Right lobe of liver (tissue), 6 donors: ENCODE data around the gene STRADB. TPM values are rescaled to one million over a fixed set of nuclear protein-coding genes. Genes with fewer than 3 reads are reported as not detected.

ENCODE experiments used
- ATAC-seq, 4 donors: fragments of 200-7000 bp; cut with Tn5 transposase; one replicate each; pipeline ENCODE4 v1.9.1; 2020; ENCODE audit warnings: mild to moderate bottlenecking in 4 of 4, moderate library complexity in 4 of 4
- DNase-seq, 3 donors: peaks; one replicate each; pipeline ENCODE4 v3.0.0-alpha.2; 2020
- H3K27ac ChIP-seq, 3 donors: fragments of 200-600 bp; one replicate each; pipeline ENCODE4 v1.8.0; 2022
- H3K27me3 ChIP-seq, 2 donors: fragments of 200-600 bp; one replicate each; pipeline ENCODE4 v1.8.0; 2022
- H3K36me3 ChIP-seq, 4 donors: fragments of 200-600 bp; sonication (generic) in 1 of 4; one replicate each; pipeline versions ENCODE4 v1.5.1 to v1.8.0; 2017 to 2022; ENCODE audit warnings: control low read depth in 1 of 4
- H3K4me1 ChIP-seq, 4 donors: fragments of 200-600 bp; sonication (generic) in 1 of 4; one replicate each; pipeline versions ENCODE4 v1.5.1 to v1.8.0; 2017 to 2022; ENCODE audit warnings: control low read depth in 1 of 4
- H3K4me3 ChIP-seq, 3 donors: fragments of 200-600 bp; one replicate each; pipeline ENCODE4 v1.8.0; 2022
- H3K9me3 ChIP-seq, 4 donors: fragments of 200-600 bp; sonication (generic) in 1 of 4; one replicate each; pipeline versions ENCODE4 v1.5.1 to v1.8.0; 2017 to 2022; ENCODE audit warnings: control low read depth in 1 of 4
- CTCF ChIP-seq, 4 donors: fragments of 200-600 bp in 3 of 4; fragments of 450-650 bp in 1 of 4; IDR thresholded peaks; one replicate each; pipeline versions ENCODE4 v1.5.1 to v1.8.0; 2016 to 2022; ENCODE audit warnings: antibody characterized with exemption in 4 of 4, mild to moderate bottlenecking in 2 of 4
- POLR2A ChIP-seq: fragments of 450-650 bp; IDR thresholded peaks from one replicate; pipeline ENCODE4 v1.6.1; 2017; ENCODE audit warnings: antibody characterized with exemption, mild to moderate bottlenecking
- WGBS: methylation state at CpG from one replicate; pipeline ENCODE4 v1.1.6; 2018; ENCODE audit warnings: low coverage, low lambda C conversion rate; ENCODE audit not compliant: insufficient coverage; ENCODE audit errors: missing lambda C conversion rate; 5-methylcytosine and 5-hydroxymethylcytosine counted together
- intact Hi-C, 2 donors: fragments of 100-400 bp; cut with DNase I; formaldehyde crosslinking; loops; one replicate each; pipeline versions ENCODE4 v1.11.2 to v1.14.1; 2022
- total RNA-seq, 6 experiments: library from RNA; depleted of rRNA in 2 of 6; stranded (reverse); fragments of >200 nt in 2 of 6; fragmentation: NEBNext Ultra II Directional in 3 of 6; extraction: Animal tissue kit (Norgen Biotek cat#: 25700) in 3 of 6; gene quantifications; one replicate each; pipeline versions ENCODE4 v1.1.0 to v1.2.4, GENCODE V29; 2016 to 2023
- donor health status: DM: no; HTN: yes; CAD: no.
- donor health status: DM: no; HTN: no; CAD: no.
- donor health status: DM: no; HTN: no; CAD: no.
- donor health status: DM: no; HTN: yes; CAD: no.
- donor health status: DM: no; HTN: yes; CAD: no.

STRADB gene
- total RNA-seq, 6 experiments from 2014 or later = 44.2 to 71.6 (median 63.4) TPM

GRCh38 chr2:201404699-201405280, 46.8 kb upstream of the STRADB start:
- intact Hi-C loops = no loop called here
- WGBS = 71% methylated on average over 3 of the region's 3 CpGs
- Histone ChIP-seq H3K27ac (peak overlapping the region in 1 of 3 donors; percentile 88), H3K4me3 (no peak overlapping the region), H3K27me3 (no peaks in the 10 kb centered on the region), H3K4me1 (peaks cover 0 to 24% (median 10%) of the 10 kb centered on the region in 4 donors), H3K9me3 (no peaks in the 10 kb centered on the region), H3K36me3 (no peaks in the 10 kb centered on the region)
- ATAC-seq (peak in 1 of 4 donors; percentile 10), DNase-seq (no peak)
- TF ChIP-seq CTCF (IDR thresholded peaks at IDR 0.05) (no peak), POLR2A (no peak)

- ATAC-seq (peak; percentile 43 to 80 (median 72)), DNase-seq (no peak)
- no peaks in the 10 kb centered on the region for H3K27me3 ChIP-seq
- no peaks in the 10 kb centered on the region for H3K36me3 ChIP-seq
- intact Hi-C loops = no loop called here
- peaks cover 0 to 24% (median 10%) of the 10 kb centered on the region in 4 donors for H3K4me1 ChIP-seq
- peak overlapping the region in 1 of 3 donors; percentile 9 for H3K4me3 ChIP-seq
- no peak for TF ChIP-seq POLR2A
- TF ChIP-seq CTCF (IDR thresholded peaks at IDR 0.05) = no peak
- no peaks in the 10 kb centered on the region for H3K9me3 ChIP-seq
- peak overlapping the region; percentile 71 to 88 (median 84) for H3K27ac ChIP-seq
- 7% methylated on average over 3 of the region's 3 CpGs for WGBS
Observed at GRCh38 chr2:201406077-201406662, 45.4 kb upstream of the STRADB start.

GRCh38 chr2:201407265-201407664, 44.3 kb upstream of the STRADB start:
- Histone ChIP-seq H3K36me3 (no peaks in the 10 kb centered on the region), H3K4me3 (no peak overlapping the region), H3K27me3 (no peaks in the 10 kb centered on the region), H3K4me1 (peaks cover 0 to 24% (median 10%) of the 10 kb centered on the region in 4 donors), H3K9me3 (no peaks in the 10 kb centered on the region), H3K27ac (peak overlapping the region in 2 of 3 donors; percentile 84 to 88)
- ATAC-seq (peak in 2 of 4 donors; percentile 19 to 39), DNase-seq (no peak)
- 29% methylated on average over 2 of the region's 2 CpGs for WGBS
- TF ChIP-seq POLR2A (no peak), CTCF (IDR thresholded peaks at IDR 0.05) (no peak)
- intact Hi-C loops = no loop called here

- Histone ChIP-seq H3K9me3 (no peaks in the 10 kb centered on the region), H3K27ac (no peak overlapping the region), H3K36me3 (no peaks in the 10 kb centered on the region), H3K27me3 (no peaks in the 10 kb centered on the region), H3K4me1 (peaks cover 0 to 24% (median 10%) of the 10 kb centered on the region in 4 donors), H3K4me3 (no peak overlapping the region)
- intact Hi-C loops = no loop called here
- no peak for ATAC-seq
- no peak for TF ChIP-seq POLR2A
- no peak for TF ChIP-seq CTCF (IDR thresholded peaks at IDR 0.05)
- 81% methylated on average over 3 of the region's 3 CpGs for WGBS
- no peak for DNase-seq
Observed at GRCh38 chr2:201408931-201409330, 42.6 kb upstream of the STRADB start.
